PC-3 (cell line): ENCODE measurements around the gene F5. TPM values are rescaled to one million over a fixed set of nuclear protein-coding genes. Genes with fewer than 3 reads are reported as not detected.

Source experiments
- ATAC-seq: fragments of 200-7000 bp; cut with Tn5 transposase; 2 replicates; pipeline ENCODE4 v1.9.1; 2020; ENCODE audit warnings: mild to moderate bottlenecking, moderate library complexity
- BruUV-seq: library from RNA; stranded (reverse); fragments of 400-500 nt; replicated peaks from 2 replicates; lab custom pipeline; 2021; lab: Mats Ljungman, UMichigan
- CTCF ChIA-PET: fragments of 300-600 bp; sonication (Branson Sonifier 250); formaldehyde crosslinking; loops from one replicate; lab custom pipeline; 2022; ENCODE audit warnings: antibody characterized with exemption; lab: Charles Lee
- POLR2A ChIA-PET: fragments of 300-600 bp; sonication (Branson Sonifier 250); formaldehyde crosslinking; loops from one replicate; lab custom pipeline; 2022; ENCODE audit warnings: antibody characterized with exemption; ENCODE audit not compliant: unreplicated experiment; lab: Charles Lee
- DNase-seq: peaks from one replicate; pipeline ENCODE4 v3.0.0-alpha.2; 2015
- H2AFZ ChIP-seq: fragments of 300-600 bp; sonication (generic); 2 replicates; pipeline ENCODE4 v1.6.0; 2016; ENCODE audit warnings: antibody characterized with exemption, low read length
- H3F3A ChIP-seq: fragments of 300-600 bp; sonication (generic); one replicate; pipeline ENCODE4 v1.6.0; 2017; ENCODE audit warnings: antibody characterized with exemption, low read length, control low read depth, mild to moderate bottlenecking; ENCODE audit not compliant: unreplicated experiment
- H3K27ac ChIP-seq: fragments of 300-600 bp; sonication (generic); 2 replicates; pipeline ENCODE4 v1.5.1; 2016; ENCODE audit warnings: mild to moderate bottlenecking, low read length
- H3K27me3 ChIP-seq: fragments of 300-600 bp; sonication (generic); 2 replicates; pipeline ENCODE4 v1.6.1; 2016; ENCODE audit warnings: low read length, mixed read lengths
- H3K36me3 ChIP-seq: fragments of 300-600 bp; sonication (generic); 2 replicates; pipeline ENCODE4 v1.6.1; 2016; ENCODE audit warnings: low read depth, mixed run types, low read length, mixed read lengths
- H3K4me1 ChIP-seq: fragments of 300-600 bp; sonication (generic); 2 replicates; pipeline ENCODE4 v1.5.1; 2016; ENCODE audit warnings: low read length; ENCODE audit not compliant: insufficient read depth
- H3K4me2 ChIP-seq: fragments of 300-600 bp; sonication (generic); 2 replicates; pipeline ENCODE4 v1.6.0; 2016; ENCODE audit warnings: low read length
- H3K4me3 ChIP-seq: fragments of 300-600 bp; sonication (generic); 2 replicates; pipeline ENCODE4 v1.5.1; 2016; ENCODE audit warnings: mild to moderate bottlenecking, low read length, mixed read lengths
- H3K79me2 ChIP-seq: fragments of 300-600 bp; sonication (generic); 2 replicates; pipeline ENCODE4 v1.6.1; 2017; ENCODE audit warnings: low read length, mixed read lengths
- H3K9ac ChIP-seq: fragments of 300-600 bp; sonication (generic); 2 replicates; pipeline ENCODE4 v1.6.0; 2016; ENCODE audit warnings: mild to moderate bottlenecking, low read length
- H3K9me2 ChIP-seq: fragments of 300-600 bp; sonication (generic); replicated peaks from 2 replicates; pipeline ENCODE4 v1.6.1; 2016; ENCODE audit warnings: mixed run types, low read length, mixed read lengths
- H3K9me3 ChIP-seq: fragments of 300-600 bp; sonication (generic); 2 replicates; pipeline ENCODE4 v1.6.1; 2016; ENCODE audit warnings: low read length, mixed read lengths
- H4K20me1 ChIP-seq: fragments of 300-600 bp; sonication (generic); 2 replicates; pipeline ENCODE4 v1.6.1; 2016; ENCODE audit warnings: low read length, mixed read lengths
- EZH2 ChIP-seq: fragments of 300-600 bp; sonication (generic); IDR thresholded peaks from one replicate; pipeline ENCODE4 v1.6.1; 2017; ENCODE audit warnings: antibody characterized with exemption, mild to moderate bottlenecking, low read length; ENCODE audit not compliant: unreplicated experiment
- EZH2phosphoT487 ChIP-seq: fragments of 300-600 bp; sonication (generic); IDR thresholded peaks from 2 replicates; pipeline ENCODE4 v1.6.1; 2018; ENCODE audit warnings: mild to moderate bottlenecking, antibody characterized with exemption, low read length, borderline replicate concordance
- intact Hi-C: fragments of 100-400 bp; cut with micrococcal nuclease; formaldehyde crosslinking; loops from 2 replicates; pipeline ENCODE4 v1.9.0; 2023
- total RNA-seq: library from RNA; depleted of rRNA; stranded (reverse); fragments of >200 nt; gene quantifications from 2 replicates; pipeline ENCODE4 v1.2.3, GENCODE V29; 2014
- TF ChIP-seq, protein P1 (sequence below): fragments of 300-600 bp; sonication (generic); conservative IDR thresholded peaks from 2 replicates; pipeline ENCODE4 v1.5.1; 2017; ENCODE audit warnings: antibody characterized with exemption, low read depth, mild to moderate bottlenecking, low read length

The F5 gene
- total RNA-seq, 1 experiment from 2014 or later, result not detected

DNA sequence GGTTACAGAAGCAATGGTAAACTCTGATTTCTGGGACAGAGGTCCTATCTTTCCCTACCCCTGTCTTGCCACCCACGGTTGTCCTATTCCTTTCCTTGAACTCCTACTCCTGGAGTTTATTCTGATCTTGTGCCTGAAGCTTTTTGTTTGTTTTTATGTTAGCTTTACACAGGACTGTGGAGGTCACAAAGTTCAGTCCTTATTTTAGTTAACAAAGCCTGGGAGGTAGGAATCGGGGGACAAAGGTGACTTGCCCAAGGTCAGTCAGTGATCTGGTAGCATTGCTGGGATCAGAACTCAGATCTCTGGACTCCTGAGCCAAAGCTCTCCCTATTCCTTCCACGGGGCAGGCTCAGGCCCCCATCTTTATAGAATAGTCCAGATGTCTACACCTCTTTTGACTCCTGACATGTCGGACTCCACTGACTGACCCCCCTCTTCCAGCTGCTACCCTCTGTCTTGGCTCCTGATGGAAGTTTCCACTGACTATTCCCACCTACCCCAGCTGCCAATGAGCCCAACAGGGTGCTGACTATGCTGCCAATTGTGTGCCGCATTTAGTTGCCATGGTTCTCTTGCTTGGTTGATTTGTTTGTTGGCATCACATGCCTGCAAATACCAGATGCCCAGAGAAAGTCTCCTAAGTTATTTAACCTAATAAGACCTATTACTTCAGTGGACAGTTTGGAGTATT lies 9.9 kb downstream of the F5 start:
- ATAC-seq, result no peak
- Histone ChIP-seq H3K9me3 (no peaks in the 10 kb centered on the region), H3K79me2 (no peaks in the 10 kb centered on the region), H2AFZ (no peak overlapping the region), H3K9ac (no peak overlapping the region), H3K4me3 (no peak overlapping the region), H3K4me1 (peaks cover 16% of the 10 kb centered on the region), H3F3A (no peaks in the 10 kb centered on the region), H4K20me1 (no peaks in the 10 kb centered on the region), H3K27ac (no peak overlapping the region), H3K27me3 (0 out of 2 replicates have a peak, but pooled peaks cover 12% of the 10 kb centered on the region), H3K36me3 (no peaks in the 10 kb centered on the region), H3K9me2 (no peaks in the 10 kb centered on the region), H3K4me2 (no peak overlapping the region)
- TF ChIP-seq EZH2phosphoT487 (no peak), EZH2 (no peak)
- TF ChIP-seq, protein P1, sequence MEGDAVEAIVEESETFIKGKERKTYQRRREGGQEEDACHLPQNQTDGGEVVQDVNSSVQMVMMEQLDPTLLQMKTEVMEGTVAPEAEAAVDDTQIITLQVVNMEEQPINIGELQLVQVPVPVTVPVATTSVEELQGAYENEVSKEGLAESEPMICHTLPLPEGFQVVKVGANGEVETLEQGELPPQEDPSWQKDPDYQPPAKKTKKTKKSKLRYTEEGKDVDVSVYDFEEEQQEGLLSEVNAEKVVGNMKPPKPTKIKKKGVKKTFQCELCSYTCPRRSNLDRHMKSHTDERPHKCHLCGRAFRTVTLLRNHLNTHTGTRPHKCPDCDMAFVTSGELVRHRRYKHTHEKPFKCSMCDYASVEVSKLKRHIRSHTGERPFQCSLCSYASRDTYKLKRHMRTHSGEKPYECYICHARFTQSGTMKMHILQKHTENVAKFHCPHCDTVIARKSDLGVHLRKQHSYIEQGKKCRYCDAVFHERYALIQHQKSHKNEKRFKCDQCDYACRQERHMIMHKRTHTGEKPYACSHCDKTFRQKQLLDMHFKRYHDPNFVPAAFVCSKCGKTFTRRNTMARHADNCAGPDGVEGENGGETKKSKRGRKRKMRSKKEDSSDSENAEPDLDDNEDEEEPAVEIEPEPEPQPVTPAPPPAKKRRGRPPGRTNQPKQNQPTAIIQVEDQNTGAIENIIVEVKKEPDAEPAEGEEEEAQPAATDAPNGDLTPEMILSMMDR, result no peak
- DNase-seq, result no peak
- intact Hi-C loops, result no loop called here
- ChIA-PET POLR2A (no interaction called here), CTCF (no interaction called here)
- no TSS peak for BruUV-seq

DNA sequence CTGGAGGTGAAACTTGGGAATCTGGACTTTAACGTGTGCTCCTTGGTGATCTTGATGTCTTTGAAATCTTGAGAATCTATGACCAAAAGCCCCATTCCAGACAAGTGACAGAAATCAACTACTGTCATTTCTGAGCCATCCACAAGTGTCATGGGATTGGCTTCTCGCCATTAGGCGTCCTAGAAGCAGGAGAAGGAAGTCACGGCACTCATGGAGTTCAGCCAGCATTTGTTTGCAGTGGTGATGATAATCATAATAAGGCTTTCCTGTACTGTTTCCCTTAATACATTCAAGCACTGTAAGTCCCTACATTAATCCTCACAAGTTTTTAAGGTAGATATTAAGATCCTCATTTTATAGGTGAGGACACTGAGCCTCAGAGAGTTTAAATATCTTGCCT lies 11.9 kb downstream of the F5 start:
- Histone ChIP-seq H3K4me3 (no peak overlapping the region), H3K79me2 (no peaks in the 10 kb centered on the region), H3K9ac (no peak overlapping the region), H3K27me3 (0 out of 2 replicates have a peak, but pooled peaks cover 4% of the 10 kb centered on the region), H3K36me3 (no peaks in the 10 kb centered on the region), H3K27ac (no peak overlapping the region), H4K20me1 (no peaks in the 10 kb centered on the region), H3K4me2 (no peak overlapping the region), H3F3A (no peaks in the 10 kb centered on the region), H3K9me2 (no peaks in the 10 kb centered on the region), H2AFZ (no peak overlapping the region), H3K9me3 (no peaks in the 10 kb centered on the region), H3K4me1 (peaks cover 34% of the 10 kb centered on the region)
- POLR2A ChIA-PET, result no interaction called here
- peak; percentile 27 for DNase-seq
- no TSS peak for BruUV-seq
- TF ChIP-seq EZH2phosphoT487 (no peak), EZH2 (no peak)
- TF ChIP-seq, protein P1, result no peak
- no peak for ATAC-seq
- intact Hi-C loops, result no loop called here
- CTCF ChIA-PET, result no interaction called here

DNA sequence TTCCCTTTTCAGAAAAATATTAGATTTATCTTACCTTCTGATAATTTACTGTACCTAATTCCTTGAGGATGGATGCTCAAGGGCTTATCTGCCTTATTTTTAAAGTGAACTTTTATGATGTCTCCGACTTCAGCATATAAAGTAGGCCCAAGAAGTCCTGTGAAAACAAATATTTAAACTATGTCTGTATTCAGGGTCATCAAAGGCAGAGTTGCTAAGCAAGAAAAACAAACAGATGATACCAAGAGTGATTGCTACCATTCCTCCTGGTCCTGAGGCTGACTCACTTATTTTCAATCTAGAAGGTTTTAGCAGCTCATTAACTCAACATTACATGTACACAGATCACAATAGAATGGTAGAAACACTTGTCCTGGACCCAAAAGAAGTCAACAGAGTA lies 14.1 kb downstream of the F5 start:
- Histone ChIP-seq H3K4me2 (no peak overlapping the region), H3K36me3 (no peaks in the 10 kb centered on the region), H3K27ac (peak overlapping the region; percentile 26), H3K9me2 (no peaks in the 10 kb centered on the region), H3K9ac (no peak overlapping the region), H3K27me3 (no peaks in the 10 kb centered on the region), H3F3A (no peaks in the 10 kb centered on the region), H3K79me2 (no peaks in the 10 kb centered on the region), H3K9me3 (no peaks in the 10 kb centered on the region), H3K4me1 (peaks cover 45% of the 10 kb centered on the region), H3K4me3 (no peak overlapping the region), H4K20me1 (no peaks in the 10 kb centered on the region), H2AFZ (no peak overlapping the region)
- no TSS peak for BruUV-seq
- CTCF ChIA-PET, result interaction anchor here (1.0 kb wide), 1 partner anchor 14 kb away, joined by 3 read pairs; the partner anchor contains the start of gene F5
- TF ChIP-seq EZH2phosphoT487, result no peak
- TF ChIP-seq, protein P1, result no peak
- no peak for TF ChIP-seq EZH2
- ATAC-seq, result no peak; the same call in 1 of the 2 replicates
- intact Hi-C loops, result no loop called here
- POLR2A ChIA-PET, result no interaction called here
- DNase-seq, result peak; percentile 66
